BLaER1 treated with 17β-estradiol and CSF1 and Interleukin-3, amounts not matched to agents 10 nM and 100 nM (cell line): ENCODE measurements around the gene MACROH2A2.
"Not testable (repeated sequence)": the region's sequence is repeated elsewhere in the genome, so short reads cannot be mapped to it uniquely, and the experiment has no call there.

Source experiments
- H3K27ac ChIP-seq, 11 experiments: shearing (Covaris generic); formaldehyde crosslinking; 2 replicates each; pipeline ENCODE4 v1.8.1; 2022
- H3K27me3 ChIP-seq, 11 experiments: shearing (Covaris generic); formaldehyde crosslinking; 2 replicates each; pipeline ENCODE4 v1.8.1; 2022
- H3K36me3 ChIP-seq, 11 experiments: shearing (Covaris generic); formaldehyde crosslinking; 2 replicates each; pipeline ENCODE4 v1.8.1; 2022
- H3K4me1 ChIP-seq, 10 experiments: shearing (Covaris generic); formaldehyde crosslinking; 2 replicates each; pipeline ENCODE4 v1.8.1; 2022
- H3K4me2 ChIP-seq, 11 experiments: shearing (Covaris generic); formaldehyde crosslinking; 2 replicates each; pipeline ENCODE4 v1.8.1; 2022
- H3K4me3 ChIP-seq, 10 experiments: shearing (Covaris generic); formaldehyde crosslinking; 2 replicates each; pipeline ENCODE4 v1.8.1; 2022
- H3K9ac ChIP-seq, 11 experiments: shearing (Covaris generic); formaldehyde crosslinking; 2 replicates each; pipeline ENCODE4 v1.8.1; 2022
- H3K9me3 ChIP-seq, 11 experiments: shearing (Covaris generic); formaldehyde crosslinking; replicated peaks in 1 of 11; 2 replicates each; pipeline ENCODE4 v1.8.1; 2022
- H4K20me1 ChIP-seq, 11 experiments: shearing (Covaris generic); formaldehyde crosslinking; 2 replicates each; pipeline ENCODE4 v1.8.1; 2022
- Cebpa-rat ChIP-seq, 11 experiments: shearing (Covaris generic); IDR thresholded peaks; 2 replicates each; pipeline ENCODE4 v1.8.1; 2022

Gene MACROH2A2

DNA sequence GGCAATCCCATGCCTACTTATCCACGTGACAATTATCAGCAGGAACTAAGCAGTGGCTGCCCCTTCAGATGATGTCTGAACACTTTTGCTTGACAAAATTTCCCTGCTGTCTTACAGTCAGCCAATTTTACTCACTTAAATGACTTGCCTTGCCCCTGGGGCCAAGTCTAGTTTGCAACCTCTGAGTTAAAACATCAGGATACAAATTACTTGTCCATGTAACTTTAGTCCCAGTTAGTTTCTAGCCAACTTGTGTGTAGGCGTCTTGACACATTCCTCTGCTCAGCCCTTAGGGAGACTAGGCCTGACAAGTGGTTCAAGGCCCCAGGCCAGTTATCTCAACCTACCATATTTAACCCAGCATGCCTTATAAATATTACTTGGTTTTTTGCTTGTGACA lies 105.5 kb downstream of the MACROH2A2 start:
- H4K20me1 ChIP-seq, result peaks cover 41 to 98% (median 62%) of the 10 kb centered on the region in 11 experiments
- H3K9me3 ChIP-seq, result no peaks in the 10 kb centered on the region
- no peak overlapping the region for H3K4me2 ChIP-seq
- no peak for TF ChIP-seq Cebpa-rat (IDR thresholded peaks at IDR 0.05)
- H3K27ac ChIP-seq, result no peak overlapping the region
- H3K4me3 ChIP-seq, result no peak overlapping the region
- no peaks in the 10 kb centered on the region for H3K27me3 ChIP-seq
- H3K4me1 ChIP-seq, result peaks cover 12 to 21% (median 19%) of the 10 kb centered on the region in 10 experiments
- H3K36me3 ChIP-seq, result peaks cover 83 to 91% (median 89%) of the 10 kb centered on the region in 11 experiments
- no peak overlapping the region for H3K9ac ChIP-seq

DNA sequence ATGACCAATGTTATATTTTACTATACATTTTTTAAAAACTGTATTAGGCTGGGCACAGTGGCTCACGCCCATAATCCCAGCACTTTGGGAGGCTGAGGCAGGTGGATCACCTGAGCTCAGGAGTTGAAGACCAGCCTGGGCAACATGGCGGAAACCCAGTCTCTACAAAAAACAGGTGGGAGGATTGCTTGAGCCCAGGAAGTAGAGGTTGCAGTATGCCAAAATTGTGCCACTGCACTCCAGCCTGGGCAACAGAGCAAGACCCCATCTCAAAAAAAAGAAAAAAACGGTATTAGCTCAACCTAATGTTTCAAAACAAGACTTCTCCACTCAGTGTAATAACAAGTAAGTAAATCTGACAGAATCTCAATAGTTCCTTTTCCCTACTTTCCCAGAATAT lies 106.7 kb downstream of the MACROH2A2 start:
- H3K4me3 ChIP-seq, H3K27me3 ChIP-seq, H3K27ac ChIP-seq, H3K9me3 ChIP-seq, H3K4me2 ChIP-seq, H3K9ac ChIP-seq: not testable (repeated sequence)
- peaks cover 25 to 34% (median 32%) of the 10 kb centered on the region in 10 experiments for H3K4me1 ChIP-seq
- peaks cover 75 to 89% (median 78%) of the 10 kb centered on the region in 11 experiments for H3K36me3 ChIP-seq
- peaks cover 47 to 98% (median 70%) of the 10 kb centered on the region in 11 experiments for H4K20me1 ChIP-seq

DNA sequence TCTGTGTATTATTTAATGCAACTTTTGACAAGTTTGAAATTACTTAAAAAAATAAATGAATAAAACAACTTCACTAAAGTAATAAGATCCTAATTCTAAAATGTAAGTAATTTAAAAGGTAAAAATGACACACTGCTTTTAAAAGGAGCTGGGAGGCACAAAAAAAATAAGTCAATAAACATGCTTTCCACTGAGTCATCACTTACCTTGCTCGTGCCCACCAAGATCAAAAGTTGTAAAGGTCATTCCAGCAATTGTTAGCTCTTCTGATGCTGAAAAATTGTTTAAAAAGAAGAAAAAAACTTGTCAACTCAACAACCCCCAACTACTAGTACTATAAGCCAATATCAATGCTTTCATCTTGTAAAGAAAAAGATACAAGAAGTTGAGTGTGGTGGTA lies 108.2 kb downstream of the MACROH2A2 start:
- Histone ChIP-seq H3K4me1 (peaks cover 39 to 48% (median 46%) of the 10 kb centered on the region in 10 experiments), H3K9ac (no peak overlapping the region), H3K36me3 (peaks cover 65 to 81% (median 70%) of the 10 kb centered on the region in 11 experiments), H4K20me1 (peaks cover 54 to 98% (median 76%) of the 10 kb centered on the region in 11 experiments), H3K4me2 (no peak overlapping the region), H3K27me3 (no peaks in the 10 kb centered on the region), H3K4me3 (no peak overlapping the region), H3K9me3 (no peaks in the 10 kb centered on the region), H3K27ac (peak overlapping the region in 1 of 11 experiments; percentile 1; a peak in 2 of 22 replicates)
- TF ChIP-seq Cebpa-rat (IDR thresholded peaks at IDR 0.05), result no peak
